ENCODE results near the gene LPP. TPM values are rescaled to one million over a fixed set of nuclear protein-coding genes. Genes with fewer than 3 reads are reported as not detected.

LPP gene
- total and polyA plus RNA-seq, 2 of the 4 experiments (the other 2 are of a cell fraction), result 16.0 to 130 TPM

DNA sequence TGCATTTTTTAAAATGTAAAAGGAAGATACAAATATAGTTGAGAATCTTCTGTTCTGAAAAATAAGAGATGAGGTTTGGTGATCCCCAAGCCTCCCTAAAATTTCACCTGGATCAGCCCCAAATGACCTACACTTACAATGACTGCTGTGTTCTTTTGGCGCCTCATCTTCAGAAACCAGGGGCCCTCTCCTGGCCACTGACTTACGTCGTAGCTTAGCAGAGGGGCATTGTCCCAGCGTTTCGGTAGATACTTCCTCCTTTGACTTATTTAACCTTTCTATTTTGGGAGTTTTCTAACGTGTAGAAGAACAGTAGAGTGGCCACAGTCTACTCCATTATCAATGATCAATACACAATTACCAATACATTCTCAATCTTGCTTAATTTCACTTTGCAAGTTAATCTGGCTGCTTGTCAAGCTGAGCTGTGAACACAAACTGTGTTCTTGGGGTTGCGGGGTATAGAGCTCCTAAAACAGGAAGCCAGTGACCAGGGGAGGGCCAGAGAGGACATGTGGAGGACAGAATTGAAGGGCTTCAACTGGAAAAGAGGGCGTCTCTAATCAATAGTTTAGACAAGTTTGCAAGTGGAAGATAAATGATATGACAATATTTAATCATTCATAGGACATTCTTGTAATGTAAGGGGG, 419.5 kb downstream of the LPP start:
- no peak overlapping the region for H2BK20ac ChIP-seq (ENCODE audit: low read depth, low read length)
- H2BK5ac ChIP-seq (ENCODE audit: low read depth, low read length, poor library complexity, severe bottlenecking), result no peak overlapping the region
- H4K91ac ChIP-seq (ENCODE audit: insufficient read depth, low read depth, low read length), result no peak overlapping the region
- peaks cover 49 to 71% of the 10 kb centered on the region in 2 experiments for H3K79me1 ChIP-seq (ENCODE audit: low read depth in 1 of 2, low read length in 2 of 2)
- no peak overlapping the region for H3K27ac ChIP-seq (ENCODE audit: insufficient read depth, low read length)
- no peak overlapping the region for H3K56ac ChIP-seq (ENCODE audit: extremely low read depth, insufficient read depth, low read length)
- dilution Hi-C loops (cut with HindIII; ENCODE audit: low sequenced_read_pairs, unreplicated experiment), result no loop called here
- H2AK5ac ChIP-seq (ENCODE audit: low read depth, low read length), result no peak overlapping the region
- H4K8ac ChIP-seq (ENCODE audit: low read depth in 2 of 2, low read length in 2 of 2), result no peak overlapping the region
- peaks cover 13% of the 10 kb centered on the region; the same call in 1 of the 2 replicates for H4K20me1 ChIP-seq (ENCODE audit: insufficient read depth, low read length)
- no peak overlapping the region for H3K4me3 ChIP-seq (ENCODE audit: insufficient read depth, low read depth, low read length)
- BruUV-seq (replicated peaks), result no TSS peak
- no peak overlapping the region for H3K18ac ChIP-seq (ENCODE audit: low read depth, low read length)
- in situ Hi-C loops (cut with MboI; ENCODE audit: low sequenced_read_pairs), result no loop called here
- ChIA-PET CTCF (interaction anchor here (0.6 kb wide), 1 partner anchor 755 kb away, joined by 3 read pairs; no protein-coding TSS in a partner anchor), POLR2A (ENCODE audit: unreplicated experiment) (no interaction called here)
- DNase-seq, result no peak
- H3K4ac ChIP-seq (ENCODE audit: low read depth, low read length), result no peak overlapping the region
- H3K36me3 ChIP-seq (ENCODE audit: control insufficient read depth, insufficient read depth, low read length), result peaks cover 1% of the 10 kb centered on the region; the same call in 1 of the 2 replicates
- no peaks in the 10 kb centered on the region for H3K27me3 ChIP-seq (ENCODE audit: control insufficient read depth, insufficient read depth, low read length)
- no peak overlapping the region for H4K5ac ChIP-seq (ENCODE audit: low read depth, low read length)
- no peak overlapping the region for H3K4me2 ChIP-seq (ENCODE audit: low read depth, low read length)
- no peak overlapping the region for H2AFZ ChIP-seq (replicated peaks; ENCODE audit: low read length, poor library complexity)
- H3K23ac ChIP-seq (ENCODE audit: low read depth, low read length), result no peak overlapping the region
- no peak overlapping the region for H2BK15ac ChIP-seq (ENCODE audit: low read depth, low read length)
- no peak overlapping the region for H2AK9ac ChIP-seq (replicated peaks; ENCODE audit: low read depth, low read length, poor library complexity)
- H3K14ac ChIP-seq (replicated peaks; ENCODE audit: low read depth, low read length), result no peak overlapping the region
- H3K9me1 ChIP-seq (ENCODE audit: insufficient read depth, low read length), result peaks cover 12% of the 10 kb centered on the region
- intact Hi-C loops (cut with micrococcal nuclease), result no loop called here
- H3K4me1 ChIP-seq (ENCODE audit: control insufficient read depth, insufficient read depth, low read length), result peaks cover 9% of the 10 kb centered on the region
- H2BK120ac ChIP-seq (ENCODE audit: low read depth, low read length), result no peak overlapping the region
- no peak for ATAC-seq (ENCODE audit: low read depth)
- WGBS, 2 experiments (ENCODE audit: extremely low coverage in 2 of 2, insufficient read length in 1 of 2), result 80% methylated on average over 1 of the region's 8 CpGs; no CpG with 5 or more reads in 1 of the 2 experiments
- H3K9ac ChIP-seq (ENCODE audit: low read depth, low read length), result no peak overlapping the region
- no peaks in the 10 kb centered on the region for H3K9me3 ChIP-seq (ENCODE audit: control insufficient read depth, insufficient read depth, low read length)
- TF ChIP-seq FOS (IDR thresholded peaks at IDR 0.05; ENCODE audit: low read depth, low read length) (no peak), RFX5 (IDR thresholded peaks at IDR 0.05; ENCODE audit: low read depth, low read length) (no peak), SMC3 (IDR thresholded peaks at IDR 0.05; ENCODE audit: low read depth, low read length) (no peak), RCOR1 (IDR thresholded peaks at IDR 0.05; ENCODE audit: insufficient replicate concordance, low read length) (no peak), RAD21 (IDR thresholded peaks at IDR 0.05; ENCODE audit: low read length) (no peak), BHLHE40 (IDR thresholded peaks at IDR 0.05; ENCODE audit: low read depth, low read length) (no peak)
- TF ChIP-seq, protein P1, sequence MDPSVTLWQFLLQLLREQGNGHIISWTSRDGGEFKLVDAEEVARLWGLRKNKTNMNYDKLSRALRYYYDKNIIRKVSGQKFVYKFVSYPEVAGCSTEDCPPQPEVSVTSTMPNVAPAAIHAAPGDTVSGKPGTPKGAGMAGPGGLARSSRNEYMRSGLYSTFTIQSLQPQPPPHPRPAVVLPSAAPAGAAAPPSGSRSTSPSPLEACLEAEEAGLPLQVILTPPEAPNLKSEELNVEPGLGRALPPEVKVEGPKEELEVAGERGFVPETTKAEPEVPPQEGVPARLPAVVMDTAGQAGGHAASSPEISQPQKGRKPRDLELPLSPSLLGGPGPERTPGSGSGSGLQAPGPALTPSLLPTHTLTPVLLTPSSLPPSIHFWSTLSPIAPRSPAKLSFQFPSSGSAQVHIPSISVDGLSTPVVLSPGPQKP (IDR thresholded peaks at IDR 0.05; ENCODE audit: borderline replicate concordance, low read depth, low read length), result no peak
- TF ChIP-seq, protein P2, sequence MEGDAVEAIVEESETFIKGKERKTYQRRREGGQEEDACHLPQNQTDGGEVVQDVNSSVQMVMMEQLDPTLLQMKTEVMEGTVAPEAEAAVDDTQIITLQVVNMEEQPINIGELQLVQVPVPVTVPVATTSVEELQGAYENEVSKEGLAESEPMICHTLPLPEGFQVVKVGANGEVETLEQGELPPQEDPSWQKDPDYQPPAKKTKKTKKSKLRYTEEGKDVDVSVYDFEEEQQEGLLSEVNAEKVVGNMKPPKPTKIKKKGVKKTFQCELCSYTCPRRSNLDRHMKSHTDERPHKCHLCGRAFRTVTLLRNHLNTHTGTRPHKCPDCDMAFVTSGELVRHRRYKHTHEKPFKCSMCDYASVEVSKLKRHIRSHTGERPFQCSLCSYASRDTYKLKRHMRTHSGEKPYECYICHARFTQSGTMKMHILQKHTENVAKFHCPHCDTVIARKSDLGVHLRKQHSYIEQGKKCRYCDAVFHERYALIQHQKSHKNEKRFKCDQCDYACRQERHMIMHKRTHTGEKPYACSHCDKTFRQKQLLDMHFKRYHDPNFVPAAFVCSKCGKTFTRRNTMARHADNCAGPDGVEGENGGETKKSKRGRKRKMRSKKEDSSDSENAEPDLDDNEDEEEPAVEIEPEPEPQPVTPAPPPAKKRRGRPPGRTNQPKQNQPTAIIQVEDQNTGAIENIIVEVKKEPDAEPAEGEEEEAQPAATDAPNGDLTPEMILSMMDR (conservative IDR thresholded peaks at IDR 0.05; ENCODE audit: low read depth, low read length), result no peak
